GM23338 (cell line): ENCODE measurements around the gene P2RY13.

Experiments used
- EZH2 ChIP-seq: fragments of 200-600 bp; sonication (generic); IDR thresholded peaks from one replicate; pipeline ENCODE4 v1.8.0; 2017; ENCODE audit warnings: antibody characterized with exemption, mild to moderate bottlenecking, low read depth; ENCODE audit not compliant: unreplicated experiment
- EZH2phosphoT487 ChIP-seq: fragments of 200-600 bp; sonication (generic); IDR thresholded peaks from one replicate; pipeline ENCODE4 v1.8.1; 2018; ENCODE audit warnings: antibody characterized with exemption; ENCODE audit not compliant: unreplicated experiment
- POLR2AphosphoS5 ChIP-seq: IDR thresholded peaks from 2 replicates; pipeline ENCODE4 v1.6.1; 2016; ENCODE audit warnings: antibody characterized with exemption, low read depth
- TF ChIP-seq, protein P1 (sequence below), 2 experiments: fragments of 200-600 bp in 1 of 2; sonication (generic) in 1 of 2; conservative IDR thresholded peaks; 2 replicates each; pipeline versions ENCODE4 v1.5.1 to v1.6.1; 2016 to 2017; ENCODE audit warnings: antibody characterized with exemption in 2 of 2, low read depth in 2 of 2, mild to moderate bottlenecking in 2 of 2, moderate library complexity in 1 of 2

DNA sequence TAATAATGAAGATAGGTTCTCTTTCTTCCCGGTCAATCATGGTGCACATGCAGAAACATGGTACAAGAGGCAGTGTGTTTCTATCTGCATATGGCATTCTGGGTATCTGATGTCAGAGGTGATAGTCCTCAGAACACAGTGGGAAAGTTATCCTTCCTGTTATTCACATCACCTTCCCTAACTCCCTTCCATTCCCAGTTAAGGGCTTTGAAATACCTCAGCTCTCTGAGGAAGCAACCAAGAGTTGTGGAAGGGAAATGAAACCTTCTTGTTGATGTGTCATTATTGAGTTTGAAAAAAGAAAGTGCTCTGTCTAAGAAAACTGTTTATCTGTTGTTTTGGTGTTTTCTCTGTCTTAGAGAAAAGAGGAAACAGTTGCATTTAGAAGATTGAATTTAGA lies 21.9 kb upstream of the P2RY13 start:
- TF ChIP-seq, protein P1, sequence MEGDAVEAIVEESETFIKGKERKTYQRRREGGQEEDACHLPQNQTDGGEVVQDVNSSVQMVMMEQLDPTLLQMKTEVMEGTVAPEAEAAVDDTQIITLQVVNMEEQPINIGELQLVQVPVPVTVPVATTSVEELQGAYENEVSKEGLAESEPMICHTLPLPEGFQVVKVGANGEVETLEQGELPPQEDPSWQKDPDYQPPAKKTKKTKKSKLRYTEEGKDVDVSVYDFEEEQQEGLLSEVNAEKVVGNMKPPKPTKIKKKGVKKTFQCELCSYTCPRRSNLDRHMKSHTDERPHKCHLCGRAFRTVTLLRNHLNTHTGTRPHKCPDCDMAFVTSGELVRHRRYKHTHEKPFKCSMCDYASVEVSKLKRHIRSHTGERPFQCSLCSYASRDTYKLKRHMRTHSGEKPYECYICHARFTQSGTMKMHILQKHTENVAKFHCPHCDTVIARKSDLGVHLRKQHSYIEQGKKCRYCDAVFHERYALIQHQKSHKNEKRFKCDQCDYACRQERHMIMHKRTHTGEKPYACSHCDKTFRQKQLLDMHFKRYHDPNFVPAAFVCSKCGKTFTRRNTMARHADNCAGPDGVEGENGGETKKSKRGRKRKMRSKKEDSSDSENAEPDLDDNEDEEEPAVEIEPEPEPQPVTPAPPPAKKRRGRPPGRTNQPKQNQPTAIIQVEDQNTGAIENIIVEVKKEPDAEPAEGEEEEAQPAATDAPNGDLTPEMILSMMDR (conservative IDR thresholded peaks at IDR 0.05; ENCODE audit: low read depth in 2 of 2), result no peak
- TF ChIP-seq EZH2 (no peak), EZH2phosphoT487 (no peak), POLR2AphosphoS5 (no peak)
